Endothelial cell of umbilical vein (primary cell): ENCODE measurements around the gene PRKG1. TPM values are rescaled to one million over a fixed set of nuclear protein-coding genes. Genes with fewer than 3 reads are reported as not detected.

ENCODE experiments used
- BruUV-seq: library from RNA; stranded (reverse); fragments of 400-500 nt; replicated peaks from 2 replicates; lab custom pipeline; 2021; lab: Mats Ljungman, UMichigan
- CTCF ChIA-PET: fragments of 300-600, 350-600 bp; sonication (Branson Sonifier 250); formaldehyde crosslinking; loops from one replicate; lab custom pipeline; 2021; ENCODE audit warnings: antibody characterized with exemption, inconsistent platforms; lab: Charles Lee
- POLR2A ChIA-PET: fragments of 300-600, 350-600 bp; sonication (Branson Sonifier 250); formaldehyde crosslinking; loops from one replicate; lab custom pipeline; 2021; ENCODE audit warnings: antibody characterized with exemption, inconsistent platforms; lab: Charles Lee
- DNase-seq: peaks from one replicate; pipeline ENCODE4 v3.0.0-alpha.2; 2011; ENCODE audit warnings: low read depth, low spot score
- FAIRE-seq: peaks from 2 replicates; lab custom pipeline; 2011; peaks lifted over from hg19 to GRCh38; lab: Jason Lieb, UNC
- H2AFZ ChIP-seq: 2 replicates; pipeline ENCODE4 v1.6.0; 2012; ENCODE audit warnings: low read depth, low read length, control low read depth, inconsistent platforms
- H3K27ac ChIP-seq: 2 replicates; pipeline ENCODE4 v1.5.1; 2011; ENCODE audit warnings: low read depth, mild to moderate bottlenecking, control low read depth, low read length, moderate library complexity; ENCODE audit not compliant: insufficient read depth
- H3K27me3 ChIP-seq, 2 experiments: 2 replicates each; pipeline versions ENCODE4 v1.6.0 to v1.6.1; 2011; ENCODE audit warnings: low read length in 2 of 2, mixed read lengths in 1 of 2; ENCODE audit not compliant: control insufficient read depth in 2 of 2, insufficient read depth in 2 of 2
- H3K36me3 ChIP-seq, 2 experiments: 2 replicates in 1 of 2; 3 replicates in 1 of 2; pipeline ENCODE4 v1.5.1; 2011; ENCODE audit warnings: low read length in 2 of 2, mild to moderate bottlenecking in 1 of 2, moderate library complexity in 1 of 2; ENCODE audit not compliant: control insufficient read depth in 2 of 2, insufficient read depth in 2 of 2; ENCODE audit errors: extremely low read depth in 1 of 2
- H3K4me1 ChIP-seq: 3 replicates; pipeline ENCODE4 v1.5.1; 2011; ENCODE audit warnings: mild to moderate bottlenecking, low read length; ENCODE audit not compliant: control insufficient read depth, insufficient read depth; ENCODE audit errors: extremely low read depth
- H3K4me2 ChIP-seq: 2 replicates; pipeline ENCODE4 v1.6.1; 2011; ENCODE audit warnings: low read length, control low read depth, mixed read lengths; ENCODE audit not compliant: insufficient read depth
- H3K4me3 ChIP-seq, 3 experiments: fragments of 200-600 bp in 1 of 3; sonication (generic), shearing (Covaris generic) in 1 of 3; replicated peaks in 1 of 3; 2 replicates each; pipeline ENCODE4 v1.5.1; 2011 to 2016; ENCODE audit warnings: control low read depth in 3 of 3, low read length in 3 of 3, mild to moderate bottlenecking in 2 of 3, inconsistent platforms in 1 of 3, low read depth in 1 of 3, moderate library complexity in 1 of 3; ENCODE audit not compliant: insufficient read depth in 1 of 3
- H3K79me2 ChIP-seq: 2 replicates; pipeline ENCODE4 v1.6.0; 2012; ENCODE audit warnings: low read length, inconsistent platforms; ENCODE audit not compliant: control insufficient read depth, insufficient read depth
- H3K9ac ChIP-seq: replicated peaks from 2 replicates; pipeline ENCODE3; 2011; ENCODE audit warnings: low read length, control low read depth; ENCODE audit not compliant: insufficient read depth; ENCODE audit errors: extremely low read depth
- H3K9me1 ChIP-seq: replicated peaks from 3 replicates; pipeline ENCODE4 v1.6.0; 2011; ENCODE audit warnings: mild to moderate bottlenecking, low read length; ENCODE audit not compliant: control insufficient read depth, insufficient read depth; ENCODE audit errors: extremely low read depth
- H3K9me3 ChIP-seq: replicated peaks from 2 replicates; pipeline ENCODE4 v1.5.1; 2012; ENCODE audit warnings: low read length, inconsistent platforms; ENCODE audit not compliant: control insufficient read depth, insufficient read depth
- H4K20me1 ChIP-seq: replicated peaks from 2 replicates; pipeline ENCODE3; 2011; ENCODE audit warnings: mild to moderate bottlenecking, low read length; ENCODE audit not compliant: control insufficient read depth, insufficient read depth; ENCODE audit errors: extremely low read depth
- EZH2 ChIP-seq: IDR thresholded peaks from 2 replicates; pipeline ENCODE4 v1.6.1; 2012; ENCODE audit warnings: borderline replicate concordance, low read depth, mild to moderate bottlenecking, moderate library complexity, low read length, inconsistent platforms; ENCODE audit not compliant: severe bottlenecking
- FOS ChIP-seq: IDR thresholded peaks from 2 replicates; pipeline ENCODE4 v1.6.1; 2011; ENCODE audit warnings: mild to moderate bottlenecking, low read length, moderate library complexity, borderline replicate concordance; ENCODE audit not compliant: insufficient read depth
- GATA2 ChIP-seq: IDR thresholded peaks from 2 replicates; pipeline ENCODE4 v1.7.0; 2011; ENCODE audit warnings: low read depth, mild to moderate bottlenecking, moderate library complexity, mixed read lengths, low read length; ENCODE audit not compliant: insufficient read length, insufficient read depth
- JUN ChIP-seq: IDR thresholded peaks from 2 replicates; pipeline ENCODE4 v1.6.1; 2011; ENCODE audit warnings: borderline replicate concordance, low read depth; ENCODE audit not compliant: insufficient read length, insufficient read depth
- MAX ChIP-seq: IDR thresholded peaks from 2 replicates; pipeline ENCODE4 v1.6.1; 2011; ENCODE audit not compliant: insufficient read depth, insufficient read length
- MYC ChIP-seq: IDR thresholded peaks from one replicate; pipeline ENCODE4 v1.6.1; 2011; ENCODE audit warnings: mild to moderate bottlenecking, low read depth, low read length
- POLR2A ChIP-seq: IDR thresholded peaks from 2 replicates; pipeline ENCODE4 v1.6.1; 2012; ENCODE audit warnings: low read depth, mild to moderate bottlenecking, control low read depth, low read length
- POLR2AphosphoS5 ChIP-seq: IDR thresholded peaks from 2 replicates; pipeline ENCODE4 v1.6.1; 2012; ENCODE audit warnings: low read depth, mild to moderate bottlenecking, control low read depth, low read length, moderate library complexity; ENCODE audit not compliant: insufficient read depth
- dilution Hi-C: fragments of 300-500 bp; cut with MboI; formaldehyde crosslinking; loops from one replicate; pipeline ENCODE4 v1.15.0; 2019; ENCODE audit warnings: low sequenced_read_pairs; ENCODE audit not compliant: extremely low pct_ligation_motif_present
- intact Hi-C: fragments of 100-400 bp; cut with micrococcal nuclease; formaldehyde crosslinking; loops from one replicate; pipeline ENCODE4 v1.10.0; 2022
- polyA plus RNA-seq, 4 experiments: library from polyadenylated mRNA; depleted of rRNA in 3 of 4; stranded (reverse) in 3 of 4; unstranded in 1 of 4; fragments of >200 nt; gene quantifications; 2 replicates each; pipeline versions ENCODE4 v1.2.1 to v1.2.3, GENCODE V29; 2011 to 2012; ENCODE audit warnings: missing spikeins in 1 of 4
- total RNA-seq: library from RNA; stranded (reverse); gene quantifications from 2 replicates; pipeline ENCODE4 v1.2.3, GENCODE V29; 2021
- TF ChIP-seq, protein P1 (sequence below), 2 donors: IDR thresholded peaks; 1 replicate in 1 of 2; 2 replicates in 1 of 2; pipeline ENCODE4 v1.5.1; 2011; ENCODE audit warnings: low read length in 2 of 2, mild to moderate bottlenecking in 2 of 2, moderate library complexity in 2 of 2, control low read depth in 1 of 2, inconsistent platforms in 1 of 2, low read depth in 1 of 2; ENCODE audit not compliant: insufficient read depth in 1 of 2; ENCODE audit errors: extremely low read depth in 1 of 2

The PRKG1 gene
- total and polyA plus RNA-seq, 2 donors (not counting 3 experiments of a cell fraction or from before 2014, with no cell fraction given), result 0.01 to 0.18 TPM

DNA sequence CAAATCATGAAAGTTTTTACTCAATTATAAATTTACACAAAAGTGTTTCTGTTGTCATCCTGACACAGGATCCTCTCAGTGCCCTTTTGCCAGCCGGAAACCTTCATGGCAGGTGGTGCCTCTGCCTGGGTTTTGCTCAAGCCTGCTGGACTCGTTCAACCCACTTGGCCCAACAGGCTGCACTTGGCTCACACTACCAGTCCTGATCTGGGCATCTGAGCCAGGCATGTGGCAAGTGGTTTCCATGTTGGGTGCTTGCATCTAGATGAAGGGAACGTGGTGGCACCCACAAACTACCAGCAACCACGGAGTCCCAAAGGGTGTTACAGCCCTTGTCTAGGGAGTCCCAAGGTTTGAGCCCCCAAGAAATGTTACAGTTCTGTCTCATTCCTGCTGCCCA, 787.4 kb downstream of the PRKG1 start:
- Histone ChIP-seq H2AFZ (no peak overlapping the region), H3K4me2 (no peak overlapping the region), H4K20me1 (no peaks in the 10 kb centered on the region), H3K79me2 (no peaks in the 10 kb centered on the region), H3K36me3 (no peaks in the 10 kb centered on the region), H3K27me3 (no peaks in the 10 kb centered on the region), H3K9ac (no peak overlapping the region), H3K4me1 (no peaks in the 10 kb centered on the region), H3K27ac (no peak overlapping the region), H3K9me1 (no peaks in the 10 kb centered on the region), H3K4me3 (no peak overlapping the region), H3K9me3 (no peaks in the 10 kb centered on the region)
- BruUV-seq, result no TSS peak
- ChIA-PET POLR2A (no interaction called here), CTCF (no interaction called here)
- dilution Hi-C loops, result no loop called here
- FAIRE-seq (no peak), DNase-seq (no peak)
- intact Hi-C loops, result no loop called here
- TF ChIP-seq FOS (no peak), MYC (no peak)

GRCh38 chr10:51862149-51862548, 787.9 kb downstream of the PRKG1 start:
- Histone ChIP-seq H3K27ac (no peak overlapping the region), H3K36me3 (no peaks in the 10 kb centered on the region), H3K4me3 (no peak overlapping the region), H3K27me3 (no peaks in the 10 kb centered on the region), H3K4me2 (no peak overlapping the region), H2AFZ (no peak overlapping the region), H3K79me2 (no peaks in the 10 kb centered on the region), H3K9me3 (no peaks in the 10 kb centered on the region), H3K4me1 (no peaks in the 10 kb centered on the region), H3K9ac (no peak overlapping the region), H3K9me1 (no peaks in the 10 kb centered on the region), H4K20me1 (no peaks in the 10 kb centered on the region)
- ChIA-PET POLR2A (no interaction called here), CTCF (no interaction called here)
- DNase-seq (no peak), FAIRE-seq (no peak)
- no TSS peak for BruUV-seq
- TF ChIP-seq MAX (no peak), POLR2A (no peak), GATA2 (no peak), MYC (no peak), POLR2AphosphoS5 (no peak), JUN (no peak), FOS (no peak), EZH2 (no peak)
- TF ChIP-seq, protein P1, sequence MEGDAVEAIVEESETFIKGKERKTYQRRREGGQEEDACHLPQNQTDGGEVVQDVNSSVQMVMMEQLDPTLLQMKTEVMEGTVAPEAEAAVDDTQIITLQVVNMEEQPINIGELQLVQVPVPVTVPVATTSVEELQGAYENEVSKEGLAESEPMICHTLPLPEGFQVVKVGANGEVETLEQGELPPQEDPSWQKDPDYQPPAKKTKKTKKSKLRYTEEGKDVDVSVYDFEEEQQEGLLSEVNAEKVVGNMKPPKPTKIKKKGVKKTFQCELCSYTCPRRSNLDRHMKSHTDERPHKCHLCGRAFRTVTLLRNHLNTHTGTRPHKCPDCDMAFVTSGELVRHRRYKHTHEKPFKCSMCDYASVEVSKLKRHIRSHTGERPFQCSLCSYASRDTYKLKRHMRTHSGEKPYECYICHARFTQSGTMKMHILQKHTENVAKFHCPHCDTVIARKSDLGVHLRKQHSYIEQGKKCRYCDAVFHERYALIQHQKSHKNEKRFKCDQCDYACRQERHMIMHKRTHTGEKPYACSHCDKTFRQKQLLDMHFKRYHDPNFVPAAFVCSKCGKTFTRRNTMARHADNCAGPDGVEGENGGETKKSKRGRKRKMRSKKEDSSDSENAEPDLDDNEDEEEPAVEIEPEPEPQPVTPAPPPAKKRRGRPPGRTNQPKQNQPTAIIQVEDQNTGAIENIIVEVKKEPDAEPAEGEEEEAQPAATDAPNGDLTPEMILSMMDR (IDR thresholded peaks at IDR 0.05; ENCODE audit: extremely low read depth in 1 of 2, insufficient read depth in 1 of 2, low read depth in 1 of 2, low read length in 2 of 2), result no peak
- intact Hi-C loops (no loop called here), dilution Hi-C loops (no loop called here)
